GM21723 (cell line): ENCODE measurements around the gene DLGAP4.
"Not testable (repeated sequence)": the region's sequence is repeated elsewhere in the genome, so short reads cannot be mapped to it uniquely, and the experiment has no call there.

Experiments
- ATAC-seq: cut with Tn5 transposase; IDR thresholded peaks from one replicate; pipeline ENCODE4 v1.9.1; 2021; ENCODE audit warnings: mild to moderate bottlenecking, moderate library complexity; ENCODE audit not compliant: unreplicated experiment

DLGAP4 gene

DNA sequence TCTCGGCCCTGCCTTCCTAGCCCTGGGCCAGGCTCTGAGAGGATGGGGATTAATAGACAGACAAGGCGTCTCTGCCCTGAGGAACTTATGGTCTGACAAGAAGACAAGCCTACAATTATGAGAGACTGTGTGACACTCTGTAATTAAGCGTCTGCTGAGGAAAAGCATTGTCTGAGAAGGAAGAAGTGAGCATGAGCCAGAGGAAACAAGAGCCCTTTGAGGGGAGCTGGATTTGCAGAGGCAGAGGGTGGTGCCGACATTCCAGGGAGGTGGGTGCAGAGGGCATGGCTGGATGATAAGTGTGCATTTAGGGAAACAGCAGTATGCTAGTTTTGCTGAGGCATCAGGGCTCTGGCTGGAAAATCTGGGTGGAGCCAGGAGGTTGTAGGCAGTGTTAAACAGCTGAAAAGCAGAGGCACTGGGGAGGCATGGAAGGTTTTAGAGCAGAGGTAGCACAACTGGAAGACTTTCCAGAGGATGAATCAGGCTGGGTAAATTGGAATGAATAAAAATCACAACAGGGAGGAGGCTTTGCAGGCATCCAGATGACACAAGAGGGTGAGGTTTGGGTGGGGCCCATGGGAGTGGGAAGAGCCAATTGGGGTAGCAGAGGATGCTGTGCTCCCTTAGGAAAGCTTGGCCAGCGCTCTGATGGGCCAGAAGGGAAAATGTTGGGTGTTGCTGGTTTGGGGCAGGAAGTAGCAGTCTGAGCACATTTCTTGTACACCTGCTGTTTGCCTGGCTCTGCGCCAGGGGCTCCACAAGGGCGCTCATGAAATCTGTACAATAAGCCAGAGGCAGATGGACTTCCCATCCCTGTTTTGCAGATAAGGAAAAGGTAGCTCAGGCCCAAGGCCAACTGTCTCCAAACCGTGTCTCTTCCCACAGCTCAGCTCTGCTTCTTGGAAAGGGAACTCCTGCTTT lies 161.2 kb downstream of the DLGAP4 start:
- ATAC-seq: no peak

DNA sequence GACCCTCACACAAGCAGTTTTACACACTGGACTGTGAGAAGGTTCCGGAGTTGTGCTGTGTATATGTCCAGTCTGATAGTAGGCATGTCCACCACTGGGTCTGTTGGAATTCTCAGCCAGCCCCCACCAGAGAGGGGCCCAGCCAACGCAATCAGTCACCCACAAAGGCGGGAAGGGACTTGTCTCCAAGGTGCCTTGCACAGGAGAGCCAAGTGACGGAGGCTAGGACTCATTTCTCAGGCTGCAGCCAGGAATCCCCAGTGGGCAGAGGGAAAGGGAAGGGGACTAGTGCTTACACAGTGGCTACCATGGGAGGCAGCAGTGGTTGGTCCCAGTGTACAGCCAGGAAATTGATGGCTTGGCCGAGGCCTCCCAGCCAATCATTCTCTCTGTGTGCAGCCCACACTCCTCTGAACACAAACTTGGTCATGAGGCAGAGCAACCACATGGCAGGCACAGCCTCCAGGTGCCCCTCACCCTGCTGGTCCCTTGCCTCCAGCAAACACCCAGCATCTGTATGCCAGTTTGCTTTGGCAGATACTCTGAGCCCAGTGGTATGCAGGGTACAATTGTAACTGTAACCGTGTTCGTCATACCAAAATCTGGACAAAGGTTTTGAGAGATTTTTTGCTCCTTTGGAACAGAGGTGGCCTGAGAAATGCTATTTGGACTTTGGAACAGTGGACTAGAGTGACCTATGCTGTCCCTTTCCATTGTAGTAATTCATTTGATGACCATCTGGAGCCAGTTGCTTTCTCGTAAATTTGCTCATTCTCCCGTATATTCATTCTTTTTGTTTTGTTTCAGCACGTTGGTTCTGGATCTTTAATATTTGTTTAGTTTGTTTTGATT lies 162.2 kb downstream of the DLGAP4 start:
- no peak for ATAC-seq

DNA sequence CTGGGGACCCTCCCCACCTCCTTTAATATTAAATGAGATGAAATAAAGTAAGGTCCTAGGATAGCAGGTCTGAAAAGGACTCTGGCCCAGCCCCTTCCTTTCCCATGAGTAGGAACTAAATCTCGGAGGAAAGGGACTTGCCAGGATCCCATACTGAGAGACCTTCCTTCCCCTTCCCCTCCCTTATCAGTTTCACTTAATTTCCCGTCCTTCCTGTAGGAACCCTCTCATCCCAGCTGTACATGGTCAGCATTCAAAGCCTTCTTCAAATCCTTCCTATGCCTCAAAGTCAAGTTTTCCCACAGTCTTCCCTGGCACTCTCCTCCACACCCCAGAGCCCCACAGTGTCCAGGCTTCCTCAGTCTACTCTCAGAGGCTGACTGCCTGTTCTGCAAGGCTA lies 163.8 kb downstream of the DLGAP4 start:
- ATAC-seq: no peak

DNA sequence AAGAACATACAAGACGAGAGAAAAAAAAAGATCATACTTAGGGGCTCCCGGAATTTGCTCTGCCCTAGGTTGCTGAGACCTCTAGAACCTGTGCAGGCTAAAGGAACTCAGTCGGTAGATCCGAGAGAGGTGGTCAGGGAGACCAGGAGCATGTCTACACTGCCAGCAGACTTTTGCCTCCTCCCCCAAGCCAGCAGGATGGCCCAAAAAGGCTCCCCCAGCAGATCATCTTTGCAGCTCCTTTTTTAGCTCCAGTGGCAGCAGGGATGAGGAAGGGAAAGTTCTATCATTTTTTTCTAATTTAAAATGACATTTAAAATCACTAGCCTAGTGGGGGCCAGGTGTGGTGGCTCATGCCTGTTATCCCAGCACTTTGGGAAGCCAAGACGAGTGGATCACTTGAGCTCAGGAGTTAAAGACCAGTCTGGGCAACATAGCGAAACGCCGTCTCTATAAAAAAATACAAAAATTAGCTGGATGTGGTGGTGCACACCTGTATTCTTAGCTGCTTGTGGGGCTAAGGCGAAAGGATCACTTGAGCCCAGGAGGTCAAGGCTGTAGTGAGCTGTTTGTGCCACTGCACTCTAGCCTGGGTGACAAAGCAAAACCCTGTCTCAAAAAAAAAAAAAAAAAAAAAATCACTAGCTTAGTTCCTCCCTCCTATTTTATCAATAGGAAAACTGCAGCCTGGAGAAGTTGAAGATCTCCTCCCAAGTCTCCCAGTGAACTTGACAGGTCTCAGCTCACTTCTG lies 165.9 kb downstream of the DLGAP4 start:
- ATAC-seq: no peak

DNA sequence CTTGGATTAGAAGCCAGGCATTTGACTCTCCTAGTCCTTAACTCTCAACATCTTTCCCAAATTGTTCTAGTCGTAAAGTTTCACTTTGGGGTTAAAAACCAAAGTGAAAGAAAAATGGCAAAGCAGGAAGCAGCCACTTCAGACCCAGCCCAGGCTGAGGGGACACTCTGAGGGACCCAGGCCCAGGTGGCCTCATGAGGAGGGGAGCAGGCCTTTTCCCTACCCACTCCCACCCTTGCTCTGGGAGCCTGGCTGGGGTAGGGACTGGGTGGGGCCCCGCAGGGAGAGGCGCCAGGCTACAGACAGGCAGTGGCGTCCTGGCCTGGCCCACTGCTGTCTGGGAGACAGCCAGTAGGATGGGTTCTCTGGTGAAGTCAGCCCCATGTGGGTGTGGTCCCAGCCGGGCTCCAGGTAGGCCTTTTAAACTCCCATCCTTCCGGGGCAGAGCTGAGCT lies 166.5 kb downstream of the DLGAP4 start:
- no peak for ATAC-seq

DNA sequence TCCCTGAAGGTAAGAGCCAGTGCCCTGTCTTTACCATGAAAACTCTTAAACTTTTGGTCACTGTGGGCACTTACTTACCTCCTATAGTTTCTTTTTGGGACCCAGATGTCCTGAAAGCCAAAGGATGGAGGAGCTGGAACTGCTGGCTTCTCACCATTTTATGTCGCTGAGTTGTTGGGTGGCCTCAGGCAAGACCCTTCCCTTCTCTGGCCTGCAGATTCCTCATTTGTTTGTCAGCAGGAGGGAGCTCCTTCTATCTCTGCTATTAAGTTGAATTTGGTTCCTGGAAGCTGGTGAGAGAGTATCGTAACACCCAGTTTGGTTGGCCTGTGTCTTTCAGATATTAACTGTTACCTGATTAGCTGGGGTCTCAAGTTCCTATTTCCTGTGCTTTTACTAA lies 167.0 kb downstream of the DLGAP4 start:
- ATAC-seq: no peak

DNA sequence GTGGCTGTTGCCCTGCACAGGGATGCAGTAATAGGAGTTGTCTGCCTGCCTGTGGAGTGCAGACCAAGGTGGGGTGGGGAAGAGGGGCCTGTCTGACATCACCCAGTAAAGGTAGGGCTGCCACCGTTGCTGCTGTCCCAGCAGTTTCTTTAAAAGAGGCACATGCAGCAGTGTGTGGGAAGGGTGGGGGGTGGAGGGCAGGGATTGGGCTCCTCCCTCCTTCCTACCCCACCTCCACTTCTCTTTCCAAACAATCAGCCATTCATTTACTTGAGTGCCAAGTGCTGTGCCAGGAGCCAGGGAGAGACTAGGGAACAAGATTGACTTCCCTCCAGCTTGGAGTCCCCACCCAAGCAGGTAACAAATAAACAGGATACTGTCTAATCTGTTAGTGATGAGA lies 168.4 kb downstream of the DLGAP4 start:
- ATAC-seq: no peak

DNA sequence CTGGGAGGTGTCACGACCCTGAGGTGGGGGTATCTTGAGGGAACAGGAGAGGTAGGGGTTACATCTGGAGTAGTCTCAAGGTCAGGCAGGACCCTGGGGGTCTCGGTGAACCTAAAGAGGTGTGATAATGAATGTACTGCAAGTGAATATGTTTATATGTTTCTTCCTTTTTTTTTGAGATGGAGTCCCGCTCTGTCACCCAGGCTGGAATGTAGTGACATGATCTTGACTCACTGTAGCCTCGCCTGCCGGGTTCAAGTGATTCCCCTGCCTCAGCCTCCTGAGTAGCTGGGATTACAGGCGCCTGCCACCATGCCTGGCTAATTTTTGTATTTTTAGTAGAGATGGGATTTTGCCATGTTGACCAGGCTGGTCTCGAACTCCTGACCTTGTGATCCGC lies 168.9 kb downstream of the DLGAP4 start:
- ATAC-seq: not testable (repeated sequence)

DNA sequence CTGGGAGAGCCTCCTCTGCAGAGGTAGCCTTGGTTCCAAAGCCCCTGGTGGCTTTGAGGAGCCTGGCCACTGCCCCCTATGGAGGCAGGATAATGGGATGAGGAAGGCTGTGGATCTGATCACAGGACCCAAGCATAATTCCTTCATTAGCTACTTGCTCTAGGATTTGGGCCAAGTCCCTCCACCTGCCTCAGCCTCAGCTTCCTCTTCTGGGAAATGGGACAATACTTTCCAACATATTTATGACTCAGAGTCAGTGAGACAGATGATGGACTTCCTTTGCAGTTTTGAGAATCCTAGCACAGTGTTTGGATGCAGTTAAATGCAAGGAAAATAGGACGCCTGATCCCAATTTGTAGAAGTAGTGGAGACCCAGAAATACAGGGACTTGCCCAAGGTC lies 171.3 kb downstream of the DLGAP4 start:
- no peak for ATAC-seq

DNA sequence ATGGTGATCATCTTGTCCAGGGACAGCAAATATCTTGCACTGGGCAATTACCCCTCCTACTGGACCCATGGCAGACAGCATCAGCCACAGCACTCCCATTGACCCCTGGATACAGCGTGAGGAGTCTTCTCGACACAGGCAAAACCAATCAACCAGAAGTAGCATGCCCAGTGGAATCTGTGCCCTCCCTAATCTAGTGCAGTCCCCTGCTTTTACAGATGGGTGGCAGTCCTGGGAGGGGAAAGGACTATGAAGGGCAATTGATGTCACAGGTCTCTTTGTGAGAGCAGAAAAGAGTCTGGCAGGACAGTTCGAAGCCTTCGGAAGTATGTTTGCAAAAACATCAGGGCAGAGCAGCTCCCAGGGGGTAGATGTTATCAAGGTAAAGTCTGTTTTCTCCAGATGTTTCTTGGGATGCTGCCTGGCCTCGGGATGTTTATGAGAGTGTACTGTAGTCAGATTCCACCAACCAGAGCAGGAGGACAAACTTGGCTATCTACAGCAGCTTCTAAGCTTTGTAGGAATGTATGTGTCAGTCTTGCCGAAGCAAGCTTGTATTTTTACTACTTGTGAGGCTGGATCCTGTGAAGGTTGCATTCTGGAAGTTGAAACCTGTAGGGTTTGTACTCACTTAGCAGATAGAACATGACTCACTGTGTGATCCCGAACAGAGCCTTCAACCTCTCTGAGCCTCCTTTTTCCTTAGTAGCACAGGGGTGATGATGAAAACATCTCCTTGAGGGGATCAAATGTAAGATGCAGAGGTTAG lies 172.2 kb downstream of the DLGAP4 start:
- no peak for ATAC-seq

DNA sequence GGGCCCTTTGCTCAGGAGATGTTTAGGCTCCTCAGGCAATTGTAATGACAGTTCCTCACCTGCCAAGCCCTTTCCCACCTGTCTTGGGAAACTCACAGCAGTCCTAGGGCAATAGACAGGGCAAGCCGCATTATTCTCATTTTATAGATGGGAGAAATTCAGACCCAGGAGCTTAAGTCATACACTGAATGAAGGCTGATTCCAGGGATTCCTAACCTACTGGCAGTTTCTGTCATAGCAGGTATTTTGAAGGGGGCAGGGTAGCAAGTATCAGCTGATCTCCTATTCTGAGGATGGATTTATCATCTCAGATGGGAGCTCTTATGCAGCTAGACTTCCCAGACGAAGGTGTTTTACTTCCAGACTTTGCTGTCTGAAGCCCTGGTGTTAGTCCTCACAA lies 173.8 kb downstream of the DLGAP4 start:
- no peak for ATAC-seq

DNA sequence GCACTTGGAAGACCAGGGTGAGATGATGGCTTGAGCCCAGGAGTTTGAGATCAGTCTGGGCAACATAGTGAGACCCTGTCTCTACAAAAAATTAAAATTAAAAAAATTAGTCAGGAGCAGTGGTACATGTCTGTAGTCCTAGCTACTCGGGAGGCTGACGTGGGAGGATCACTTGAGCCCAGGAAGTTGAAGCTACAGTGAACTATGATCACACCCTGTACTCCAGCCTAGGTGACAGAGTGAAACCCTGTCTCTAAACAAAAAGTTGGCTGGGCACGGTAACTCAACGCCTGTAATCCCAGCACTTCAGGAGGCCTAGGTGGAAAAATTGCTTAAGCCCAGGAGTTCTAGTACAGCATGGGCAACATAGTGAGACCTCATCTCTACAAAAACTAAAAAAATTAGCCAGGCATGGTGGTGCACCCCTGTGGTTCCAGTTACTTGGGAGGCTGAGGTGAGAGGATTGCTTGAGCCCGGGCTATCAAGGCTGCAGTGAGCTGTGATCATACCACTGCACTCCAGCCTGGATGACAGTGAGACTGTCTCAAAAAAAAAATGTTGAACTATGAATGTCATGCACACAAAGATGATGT lies 174.4 kb downstream of the DLGAP4 start:
- ATAC-seq: no peak

DNA sequence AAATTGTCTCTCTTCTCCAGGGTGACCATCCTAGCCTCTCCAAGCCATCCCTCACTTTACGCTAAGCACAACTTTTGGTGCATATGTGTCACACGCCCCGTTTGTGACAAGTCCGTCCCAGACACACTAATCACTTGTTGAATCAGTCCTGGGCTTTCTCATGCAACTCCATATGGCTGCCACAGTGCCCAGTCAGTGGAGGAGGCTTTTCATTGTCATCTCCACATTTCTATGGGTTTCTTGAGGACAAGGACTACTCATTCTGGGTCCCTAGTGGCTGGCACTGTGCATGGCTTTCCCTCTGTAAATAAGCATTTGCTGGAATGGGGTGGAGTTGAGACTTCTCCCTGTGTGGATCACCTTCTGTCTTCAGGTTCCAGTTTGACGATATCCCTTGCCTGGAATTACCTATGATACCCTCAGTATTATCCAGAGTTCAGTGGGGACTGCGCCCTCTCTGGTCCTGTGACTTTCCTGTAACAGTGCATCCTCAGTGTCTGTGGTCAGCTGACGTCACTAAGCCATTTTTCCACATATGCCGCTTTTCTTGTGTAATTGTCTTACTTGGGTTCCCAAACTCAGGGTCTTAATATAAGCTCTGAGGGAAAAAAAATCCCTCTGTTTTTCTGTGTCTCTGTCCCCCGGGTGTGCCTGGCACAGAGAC lies 175.4 kb downstream of the DLGAP4 start:
- ATAC-seq: no peak

DNA sequence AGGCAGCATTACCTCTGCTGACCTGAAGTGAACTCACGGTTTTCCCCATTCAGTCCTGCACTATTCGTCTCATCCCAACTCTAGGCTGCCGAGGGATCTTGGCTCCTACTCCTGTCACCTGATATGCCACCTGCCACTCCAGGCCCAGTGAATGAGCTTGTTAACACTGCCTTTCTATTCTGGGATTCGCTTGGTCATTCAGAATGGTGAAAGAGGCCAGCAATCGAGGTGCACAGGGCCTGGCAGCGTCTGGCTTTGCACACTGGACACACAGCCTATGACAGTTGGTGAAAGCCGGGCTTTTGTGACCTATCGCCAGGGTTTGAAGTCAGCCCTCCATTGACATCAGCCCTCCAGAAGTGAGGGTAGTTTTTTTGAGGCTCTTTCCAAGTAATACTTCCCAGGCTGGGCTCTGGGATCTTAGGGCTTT lies 175.9 kb downstream of the DLGAP4 start:
- ATAC-seq: no peak

DNA sequence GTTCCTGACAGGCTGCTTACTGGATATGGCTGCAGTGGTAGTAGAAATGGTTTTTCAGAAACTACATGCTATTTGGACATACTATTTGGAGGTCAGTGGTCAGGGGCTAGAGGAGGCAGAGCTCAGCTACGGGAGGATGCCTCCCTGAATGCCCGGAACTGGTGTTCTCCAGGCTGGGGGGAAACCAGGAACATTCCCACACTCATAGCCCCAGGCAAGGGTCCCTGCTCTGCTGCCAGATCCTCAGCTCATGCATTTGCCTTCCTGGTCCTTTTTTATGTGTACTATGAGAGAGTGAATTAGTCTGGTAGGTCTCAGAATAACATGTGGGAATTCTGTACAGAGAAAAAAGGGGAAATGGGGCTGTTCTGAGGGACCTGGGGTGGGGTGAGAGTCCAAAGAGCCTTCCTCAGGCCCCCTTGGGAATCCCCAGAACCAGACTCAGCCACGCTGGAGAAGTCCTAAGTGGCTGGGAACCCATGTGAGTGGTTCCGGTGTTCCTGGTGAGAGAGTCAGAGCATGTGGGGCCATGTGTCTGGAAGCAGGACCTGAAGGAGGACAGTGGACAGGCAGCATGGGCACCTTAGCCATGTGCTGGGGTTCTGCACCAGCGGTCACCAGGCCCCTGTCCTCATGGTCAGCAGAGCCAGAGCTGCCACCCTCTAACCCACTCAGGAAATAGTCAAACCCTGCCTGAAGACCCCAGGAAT lies 177.2 kb downstream of the DLGAP4 start:
- no peak for ATAC-seq

DNA sequence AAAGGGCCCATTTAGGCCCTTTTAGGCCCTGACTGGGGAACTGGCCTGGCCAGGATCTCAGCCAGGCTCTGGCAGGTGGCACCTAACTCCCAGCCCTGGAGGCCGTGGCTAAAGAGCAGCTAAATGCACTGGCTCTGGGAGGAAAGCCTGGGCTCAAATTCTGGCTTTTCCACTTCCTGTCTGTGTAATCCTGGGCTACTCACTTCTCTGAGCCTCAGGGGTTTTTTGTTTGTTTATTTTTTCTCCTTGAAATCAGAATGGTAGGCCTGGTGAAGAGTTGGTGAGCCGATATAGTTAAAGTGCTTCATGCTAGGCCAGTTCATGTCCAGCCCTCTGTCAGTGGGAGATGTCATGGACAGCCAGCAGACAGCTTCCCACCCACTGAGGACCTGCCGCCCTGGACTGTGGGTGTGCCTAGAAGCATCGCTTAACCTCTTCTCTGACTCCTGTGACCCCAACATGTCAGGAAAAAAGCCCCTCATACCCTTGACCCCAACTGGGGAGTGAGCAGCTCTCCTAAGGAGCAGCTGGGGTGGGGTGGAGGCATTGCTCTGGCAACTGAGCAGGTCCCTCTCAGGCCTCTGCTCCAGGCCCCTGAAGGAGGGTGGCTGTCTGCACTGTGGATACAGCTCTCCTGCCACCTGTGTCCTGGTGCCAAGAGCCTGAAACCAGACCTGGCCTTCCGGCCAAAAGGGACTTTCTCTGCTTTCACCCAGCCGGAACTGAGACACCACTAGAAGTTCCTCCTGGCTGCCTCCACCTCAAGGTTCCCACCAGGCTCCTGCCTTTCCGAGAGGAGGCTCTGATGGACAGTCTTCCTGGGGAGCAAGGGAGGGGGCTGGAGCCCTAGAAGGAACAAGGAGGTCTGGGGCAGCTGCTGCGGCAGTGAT lies 178.0 kb downstream of the DLGAP4 start:
- no peak for ATAC-seq

DNA sequence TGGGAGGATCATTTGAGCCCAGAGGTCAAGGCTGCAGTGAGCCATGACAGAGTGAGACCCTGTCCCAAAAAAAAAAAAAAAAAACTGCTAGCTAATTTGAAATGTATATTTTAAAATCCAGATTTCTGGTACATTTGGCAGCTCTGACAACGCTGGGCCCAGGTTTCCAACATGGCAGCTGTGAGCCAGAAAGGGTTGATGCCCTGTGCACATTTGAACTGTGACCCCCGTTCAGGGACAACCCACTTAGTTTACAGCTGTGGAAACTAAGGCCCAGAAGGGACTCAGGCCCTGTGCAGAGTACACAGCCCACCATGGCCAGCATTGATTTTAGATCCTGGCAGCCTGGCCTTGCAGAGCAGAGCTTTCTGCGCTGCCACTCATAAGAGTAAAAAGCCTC lies 179.1 kb downstream of the DLGAP4 start:
- ATAC-seq: no peak

DNA sequence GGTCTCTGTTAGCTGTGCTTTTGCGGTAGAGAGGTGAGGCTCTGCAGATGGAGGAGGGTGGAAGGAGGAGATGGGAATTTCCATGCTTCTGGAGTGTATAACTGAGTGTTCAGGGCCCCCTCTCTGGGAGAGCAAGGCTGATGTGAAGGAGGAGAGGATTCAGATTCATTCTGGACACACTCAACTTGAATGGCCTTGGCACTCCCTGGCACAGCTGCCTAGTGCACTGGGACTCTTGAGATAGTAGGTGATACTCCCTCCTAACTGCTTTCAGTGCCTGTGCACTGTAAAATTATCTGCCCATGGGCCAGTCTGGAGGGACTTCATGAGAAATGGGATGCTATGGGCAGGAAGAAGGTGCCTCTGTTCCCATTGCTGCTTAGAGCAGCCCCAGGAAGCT lies 180.9 kb downstream of the DLGAP4 start:
- ATAC-seq: no peak
